HL-60 (cell line): ENCODE results near the gene SMAD2.

ENCODE experiments used
- TF ChIP-seq, protein P1 (sequence below): IDR thresholded peaks from 2 replicates; pipeline ENCODE4 v1.6.1; 2012; ENCODE audit warnings: low read depth; ENCODE audit not compliant: insufficient replicate concordance
- TF ChIP-seq, protein P2 (sequence below): IDR thresholded peaks from one replicate; pipeline ENCODE4 v1.5.1; 2011; ENCODE audit warnings: low read length, control low read depth, inconsistent platforms; ENCODE audit not compliant: insufficient read depth

DNA sequence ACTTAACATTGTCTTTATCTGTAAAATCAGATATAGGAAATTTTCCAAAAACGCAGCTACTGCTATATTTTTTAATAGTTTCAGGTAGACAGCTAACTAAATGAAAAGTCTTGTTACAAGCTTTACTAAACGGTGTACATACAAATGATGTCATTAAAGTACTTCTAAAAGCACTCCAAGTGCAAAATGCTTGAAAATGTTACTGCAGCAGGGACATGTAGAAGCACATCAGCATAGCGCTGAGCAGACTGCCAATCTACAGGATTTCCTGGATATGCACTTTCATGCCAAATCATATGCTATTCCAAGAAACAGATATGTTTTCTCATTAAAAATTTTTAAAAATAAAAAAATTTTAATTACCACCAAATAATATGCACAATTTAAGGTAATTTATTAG is 61.7 kb downstream of the SMAD2 start:
- TF ChIP-seq, protein P1, sequence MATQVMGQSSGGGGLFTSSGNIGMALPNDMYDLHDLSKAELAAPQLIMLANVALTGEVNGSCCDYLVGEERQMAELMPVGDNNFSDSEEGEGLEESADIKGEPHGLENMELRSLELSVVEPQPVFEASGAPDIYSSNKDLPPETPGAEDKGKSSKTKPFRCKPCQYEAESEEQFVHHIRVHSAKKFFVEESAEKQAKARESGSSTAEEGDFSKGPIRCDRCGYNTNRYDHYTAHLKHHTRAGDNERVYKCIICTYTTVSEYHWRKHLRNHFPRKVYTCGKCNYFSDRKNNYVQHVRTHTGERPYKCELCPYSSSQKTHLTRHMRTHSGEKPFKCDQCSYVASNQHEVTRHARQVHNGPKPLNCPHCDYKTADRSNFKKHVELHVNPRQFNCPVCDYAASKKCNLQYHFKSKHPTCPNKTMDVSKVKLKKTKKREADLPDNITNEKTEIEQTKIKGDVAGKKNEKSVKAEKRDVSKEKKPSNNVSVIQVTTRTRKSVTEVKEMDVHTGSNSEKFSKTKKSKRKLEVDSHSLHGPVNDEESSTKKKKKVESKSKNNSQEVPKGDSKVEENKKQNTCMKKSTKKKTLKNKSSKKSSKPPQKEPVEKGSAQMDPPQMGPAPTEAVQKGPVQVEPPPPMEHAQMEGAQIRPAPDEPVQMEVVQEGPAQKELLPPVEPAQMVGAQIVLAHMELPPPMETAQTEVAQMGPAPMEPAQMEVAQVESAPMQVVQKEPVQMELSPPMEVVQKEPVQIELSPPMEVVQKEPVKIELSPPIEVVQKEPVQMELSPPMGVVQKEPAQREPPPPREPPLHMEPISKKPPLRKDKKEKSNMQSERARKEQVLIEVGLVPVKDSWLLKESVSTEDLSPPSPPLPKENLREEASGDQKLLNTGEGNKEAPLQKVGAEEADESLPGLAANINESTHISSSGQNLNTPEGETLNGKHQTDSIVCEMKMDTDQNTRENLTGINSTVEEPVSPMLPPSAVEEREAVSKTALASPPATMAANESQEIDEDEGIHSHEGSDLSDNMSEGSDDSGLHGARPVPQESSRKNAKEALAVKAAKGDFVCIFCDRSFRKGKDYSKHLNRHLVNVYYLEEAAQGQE = no peak
- TF ChIP-seq, protein P2, sequence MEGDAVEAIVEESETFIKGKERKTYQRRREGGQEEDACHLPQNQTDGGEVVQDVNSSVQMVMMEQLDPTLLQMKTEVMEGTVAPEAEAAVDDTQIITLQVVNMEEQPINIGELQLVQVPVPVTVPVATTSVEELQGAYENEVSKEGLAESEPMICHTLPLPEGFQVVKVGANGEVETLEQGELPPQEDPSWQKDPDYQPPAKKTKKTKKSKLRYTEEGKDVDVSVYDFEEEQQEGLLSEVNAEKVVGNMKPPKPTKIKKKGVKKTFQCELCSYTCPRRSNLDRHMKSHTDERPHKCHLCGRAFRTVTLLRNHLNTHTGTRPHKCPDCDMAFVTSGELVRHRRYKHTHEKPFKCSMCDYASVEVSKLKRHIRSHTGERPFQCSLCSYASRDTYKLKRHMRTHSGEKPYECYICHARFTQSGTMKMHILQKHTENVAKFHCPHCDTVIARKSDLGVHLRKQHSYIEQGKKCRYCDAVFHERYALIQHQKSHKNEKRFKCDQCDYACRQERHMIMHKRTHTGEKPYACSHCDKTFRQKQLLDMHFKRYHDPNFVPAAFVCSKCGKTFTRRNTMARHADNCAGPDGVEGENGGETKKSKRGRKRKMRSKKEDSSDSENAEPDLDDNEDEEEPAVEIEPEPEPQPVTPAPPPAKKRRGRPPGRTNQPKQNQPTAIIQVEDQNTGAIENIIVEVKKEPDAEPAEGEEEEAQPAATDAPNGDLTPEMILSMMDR = no peak
